A673 (cell line): ENCODE measurements around the gene NOP14.
A peak's percentile ranks its signal among the peaks of the same experiment; 100 is the strongest.

Source experiments
- CTCF ChIP-seq: fragments of 300-800, 200-600 bp; sonication (generic); conservative IDR thresholded peaks from 2 replicates; pipeline ENCODE4 v1.5.1; 2017; ENCODE audit warnings: low read depth, mild to moderate bottlenecking, antibody characterized with exemption, low read length, moderate library complexity, mixed read lengths
- EZH2 ChIP-seq: fragments of 200-600 bp; sonication (generic); IDR thresholded peaks from 2 replicates; pipeline ENCODE4 v1.6.1; 2017; ENCODE audit warnings: borderline replicate concordance, low read depth, mild to moderate bottlenecking, mixed read lengths, antibody characterized with exemption, low read length; ENCODE audit not compliant: poor library complexity, severe bottlenecking

- TF ChIP-seq CTCF: 0 out of 2 replicates have a peak, but pooled peaks have one; percentile 18
- TF ChIP-seq EZH2: no peak
These were observed 46.2 kb upstream of the NOP14 start for GRCh38 chr4:3009422-3009821.
